HG03045 (cell line): Measurements from ENCODE around the gene HPGD.
"Not testable (repeated sequence)": the region's sequence is repeated elsewhere in the genome, so short reads cannot be mapped to it uniquely, and the experiment has no call there.

ENCODE experiments used
- ATAC-seq: cut with Tn5 transposase; IDR thresholded peaks from one replicate; pipeline ENCODE4 v1.9.1; 2021; ENCODE audit warnings: mild to moderate bottlenecking, moderate library complexity; ENCODE audit not compliant: unreplicated experiment

HPGD gene

DNA sequence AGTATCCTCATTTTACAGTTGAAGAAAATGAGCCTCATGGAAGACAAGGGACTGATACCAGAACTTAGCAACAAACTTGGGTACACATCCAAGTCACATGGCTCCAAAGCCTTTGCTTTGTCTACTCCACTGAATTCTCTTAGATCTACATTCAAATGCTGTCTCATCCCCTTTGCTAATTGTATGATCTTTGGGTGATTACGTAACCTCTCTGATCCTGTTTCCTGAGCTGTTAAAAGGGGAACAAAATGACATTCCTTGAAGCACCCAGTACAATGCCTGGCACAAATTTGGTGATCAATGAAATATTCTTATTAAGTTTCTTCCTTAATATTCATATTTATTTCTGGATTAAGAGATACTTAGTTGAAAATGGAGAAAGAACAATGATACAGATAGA is 5.9 kb upstream of the HPGD start:
- ATAC-seq = no peak

DNA sequence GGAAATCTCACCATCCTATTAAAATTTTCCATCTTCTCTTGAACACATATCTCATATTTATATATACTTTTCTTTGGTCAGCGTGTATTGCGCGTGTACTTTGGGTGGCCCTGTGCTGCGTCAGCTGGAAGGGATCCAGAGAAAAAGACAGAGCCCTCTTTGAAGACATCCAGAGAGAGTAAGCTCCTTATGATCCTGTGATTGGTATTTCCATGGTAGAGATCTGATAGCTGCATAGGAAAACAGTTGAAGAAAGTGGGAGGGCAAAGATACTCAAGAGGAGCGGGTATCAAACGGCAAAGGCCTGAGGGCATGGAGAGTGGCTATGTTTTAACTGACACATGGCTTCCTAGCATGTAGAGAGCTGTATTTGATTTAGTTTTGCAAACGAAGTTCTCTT is 4.4 kb upstream of the HPGD start:
- no peak for ATAC-seq

DNA sequence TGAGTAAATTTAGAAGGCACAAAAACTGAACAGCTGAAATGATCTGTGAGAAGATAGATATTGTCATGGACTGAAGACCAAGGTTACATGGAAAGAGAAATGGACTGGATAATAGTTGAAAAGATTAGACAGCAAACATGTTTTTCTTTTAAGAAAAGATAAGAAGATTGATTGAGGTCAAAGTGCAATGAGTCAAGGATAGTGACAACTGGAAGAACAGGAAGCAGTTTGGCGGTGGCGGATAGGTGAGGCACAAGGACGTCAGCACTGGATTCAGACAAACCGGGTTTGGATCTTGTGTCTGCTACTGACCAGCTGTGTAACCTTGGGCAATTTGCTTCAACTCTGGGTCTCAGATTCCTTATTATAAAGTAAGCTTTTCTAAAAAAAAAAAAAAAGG is 2.0 kb upstream of the HPGD start:
- no peak for ATAC-seq

DNA sequence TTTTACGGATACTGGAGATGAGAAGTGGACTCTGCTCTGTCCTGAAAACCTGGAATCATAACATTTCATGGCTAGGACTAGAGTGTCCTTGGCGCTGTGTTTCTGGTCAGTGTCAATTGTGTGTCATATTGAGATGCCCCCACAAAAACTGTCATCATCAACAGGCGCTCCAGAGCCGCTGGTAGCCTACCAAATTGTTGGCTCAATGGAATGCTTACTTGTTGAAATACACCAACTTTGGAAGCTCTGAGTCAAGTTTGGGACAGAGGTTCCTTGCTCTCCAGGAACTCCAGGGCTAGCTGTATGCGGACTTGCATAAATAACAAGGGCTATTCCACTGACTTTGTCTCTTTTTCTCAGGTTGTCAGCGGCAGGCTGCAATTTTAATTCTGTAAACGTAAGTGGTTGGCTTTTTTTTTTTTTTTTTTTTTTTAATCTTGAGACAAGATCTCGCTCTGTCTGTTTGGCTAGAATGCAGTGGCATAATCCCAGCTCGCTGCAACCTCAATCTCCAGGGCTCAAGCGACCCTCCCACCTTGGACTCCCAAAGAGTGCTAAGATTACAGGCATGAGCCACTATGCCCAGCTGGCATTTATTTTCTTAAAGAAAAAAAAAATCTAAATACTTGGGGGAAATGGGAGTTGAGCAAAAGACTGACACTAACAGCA is 871 bp upstream of the HPGD start:
- ATAC-seq = no peak

DNA sequence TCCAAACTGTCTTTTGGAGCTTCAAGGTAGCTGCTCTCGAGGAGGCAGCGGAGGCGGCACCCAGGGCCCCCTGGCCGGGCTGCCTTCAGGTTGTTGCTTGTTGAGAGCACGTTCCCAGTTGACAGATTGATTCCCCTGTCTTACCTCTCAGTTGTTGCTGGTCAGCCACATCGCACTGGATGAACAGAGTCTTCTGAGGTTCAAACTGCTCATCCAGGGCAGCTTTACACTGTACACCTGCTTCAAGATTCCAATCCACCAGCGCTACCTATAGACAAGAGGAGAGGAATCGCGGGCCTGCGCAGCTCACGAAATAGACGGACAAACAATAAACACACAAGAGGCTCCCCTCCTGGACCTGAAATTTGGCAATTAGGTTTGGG is 497 bp downstream of the HPGD start:
- ATAC-seq = peak; percentile 30

DNA sequence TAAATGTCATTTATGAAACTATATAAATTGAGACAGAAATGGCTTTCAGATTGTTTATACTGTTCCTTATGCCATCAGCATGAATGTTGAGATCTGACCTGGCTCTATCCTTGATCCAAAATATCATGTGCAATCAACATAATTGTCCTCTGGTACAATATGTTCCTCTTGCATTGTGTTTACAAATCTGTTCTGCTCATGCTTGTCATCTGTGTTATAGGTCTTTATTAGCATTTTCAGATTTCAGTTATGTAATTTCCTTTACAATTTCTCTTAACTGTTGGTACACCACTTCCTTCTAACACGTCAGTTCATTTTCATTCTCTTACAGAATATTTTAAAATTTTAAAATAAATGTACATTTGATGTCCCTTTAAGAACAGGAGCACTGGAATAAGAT is 1.6 kb downstream of the HPGD start:
- no peak for ATAC-seq

DNA sequence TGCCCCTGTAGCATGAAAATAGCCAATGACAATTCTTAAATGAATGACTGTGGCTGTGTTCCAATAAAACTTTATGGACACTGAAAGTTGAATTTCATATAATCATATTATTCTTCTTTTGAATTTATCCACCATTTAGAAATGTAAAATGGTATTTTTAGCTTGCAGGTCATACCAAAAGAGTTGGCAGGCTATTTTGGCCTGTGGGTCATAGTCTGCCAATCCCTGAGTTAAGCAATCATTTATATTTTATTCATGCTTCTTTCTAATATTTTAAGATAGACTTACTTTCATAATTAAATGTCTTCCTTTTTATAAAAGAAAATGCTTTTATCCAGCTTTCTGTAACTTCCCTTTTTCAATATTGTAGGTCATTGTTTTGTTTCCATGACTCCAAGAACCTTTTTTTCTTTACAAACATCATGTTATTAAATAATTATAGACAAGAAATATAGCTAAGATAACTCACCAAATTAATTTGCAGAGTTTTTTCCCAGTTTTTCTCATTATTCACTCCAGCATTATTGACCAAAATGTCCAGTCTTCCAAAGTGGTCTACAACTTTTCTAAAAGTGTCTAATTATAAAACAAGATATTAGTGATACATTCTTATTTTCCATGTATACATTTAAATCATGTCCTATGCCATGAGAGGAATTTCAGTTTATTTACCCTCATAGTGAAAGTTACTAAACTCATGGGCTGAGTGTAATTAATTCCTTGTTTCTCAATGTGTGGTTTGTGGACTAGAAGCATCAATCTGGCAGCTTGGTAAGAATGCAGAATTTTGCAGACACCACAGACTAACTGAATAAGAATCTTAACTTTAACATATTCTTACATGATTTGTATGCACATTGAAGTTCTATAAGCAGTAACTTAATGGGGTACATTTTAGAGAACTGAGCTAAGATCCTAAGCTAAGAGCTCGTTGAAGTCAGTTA is 4.5 kb downstream of the HPGD start:
- no peak for ATAC-seq

DNA sequence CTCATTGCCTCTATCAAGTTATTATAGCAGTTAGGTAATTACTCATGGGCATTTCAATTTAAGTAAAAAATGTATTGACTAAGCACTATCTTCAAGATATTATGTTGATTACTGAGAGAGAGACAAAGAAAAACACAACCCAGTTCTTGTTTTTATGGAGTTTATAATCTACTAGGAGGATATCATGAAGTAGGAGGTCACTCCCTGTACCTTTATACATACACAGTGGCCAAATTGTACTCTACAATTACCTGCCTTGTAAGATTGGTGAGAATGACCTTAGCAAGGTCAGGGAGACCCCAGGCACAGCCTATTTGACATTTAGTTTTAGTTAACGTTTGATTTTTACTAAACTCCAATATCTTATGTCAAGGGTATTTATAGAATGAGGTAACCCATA is 5.5 kb downstream of the HPGD start:
- ATAC-seq = no peak

DNA sequence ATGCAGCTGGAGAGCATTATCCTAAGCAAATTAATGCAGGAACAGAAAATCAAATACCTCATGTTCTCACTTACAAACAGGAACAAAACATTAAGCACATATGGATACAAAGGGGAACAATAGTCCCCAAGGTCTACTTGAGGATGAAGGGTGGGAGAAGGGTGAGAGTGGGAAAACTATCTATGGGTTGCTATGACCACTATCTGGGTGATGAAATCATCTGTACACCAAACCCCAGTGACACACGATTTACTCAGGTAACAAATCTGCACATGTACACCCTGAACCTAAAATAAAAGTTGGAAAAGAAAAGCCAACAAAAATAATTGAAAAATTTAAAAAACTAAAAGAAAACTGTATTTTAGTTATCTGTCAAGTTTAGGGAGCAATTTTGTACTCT is 5.9 kb downstream of the HPGD start:
- ATAC-seq = no peak

DNA sequence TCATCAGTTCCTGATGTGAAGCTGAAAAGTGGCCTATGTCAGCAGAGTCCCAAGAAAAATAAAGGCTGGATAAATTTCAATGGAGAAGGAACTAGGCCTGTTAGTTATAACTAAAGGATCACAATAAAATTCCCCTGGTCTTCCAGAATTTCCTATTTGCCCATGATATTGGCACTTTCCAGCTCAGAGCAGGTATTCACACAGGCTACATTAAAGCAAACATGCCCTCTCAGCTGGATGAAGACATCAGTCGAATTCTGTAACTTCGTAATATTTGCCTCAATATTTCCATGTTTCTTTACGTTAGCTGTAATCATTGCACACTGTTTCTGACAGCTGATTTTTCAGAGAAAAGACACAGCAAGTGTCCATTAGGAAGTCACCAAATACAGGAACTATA is 9.5 kb downstream of the HPGD start:
- no peak for ATAC-seq

DNA sequence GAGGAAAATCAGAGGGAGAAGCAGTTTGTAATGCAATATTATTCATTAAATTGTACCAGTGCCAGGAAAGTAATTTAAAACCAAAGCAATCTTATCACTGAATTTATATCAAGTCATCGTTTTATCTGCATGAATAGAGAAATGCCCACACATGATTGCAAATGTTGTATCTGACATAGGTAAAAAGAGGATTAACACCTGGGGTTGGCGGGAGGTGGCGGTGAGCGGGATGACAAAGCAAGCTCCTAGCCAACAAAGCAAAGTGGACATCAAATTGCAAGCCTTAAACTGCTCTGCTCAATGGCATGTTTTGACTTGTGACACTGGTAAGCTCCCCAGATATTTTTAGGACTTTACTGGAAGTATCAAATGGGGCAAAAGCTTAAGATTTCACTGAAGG is 16.4 kb downstream of the HPGD start:
- no peak for ATAC-seq

DNA sequence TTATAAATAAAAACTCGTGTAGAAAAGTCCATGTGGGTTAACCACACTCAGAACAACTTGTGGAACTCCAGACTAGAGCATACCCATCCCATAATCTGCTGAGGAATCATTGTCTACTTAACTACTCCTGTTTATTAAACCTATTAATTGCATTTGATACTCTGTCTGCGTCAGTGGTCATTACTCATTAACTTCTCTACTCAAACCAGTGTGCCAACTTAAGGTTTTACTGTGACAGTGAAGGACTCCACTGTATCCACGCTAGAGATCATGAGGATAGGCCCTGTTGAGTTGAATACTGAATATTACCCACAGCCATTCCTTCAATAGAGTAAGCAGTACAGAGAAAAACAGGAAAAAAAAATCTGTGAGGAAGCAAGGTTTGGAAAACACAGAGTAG is 17.3 kb downstream of the HPGD start:
- ATAC-seq = no peak

DNA sequence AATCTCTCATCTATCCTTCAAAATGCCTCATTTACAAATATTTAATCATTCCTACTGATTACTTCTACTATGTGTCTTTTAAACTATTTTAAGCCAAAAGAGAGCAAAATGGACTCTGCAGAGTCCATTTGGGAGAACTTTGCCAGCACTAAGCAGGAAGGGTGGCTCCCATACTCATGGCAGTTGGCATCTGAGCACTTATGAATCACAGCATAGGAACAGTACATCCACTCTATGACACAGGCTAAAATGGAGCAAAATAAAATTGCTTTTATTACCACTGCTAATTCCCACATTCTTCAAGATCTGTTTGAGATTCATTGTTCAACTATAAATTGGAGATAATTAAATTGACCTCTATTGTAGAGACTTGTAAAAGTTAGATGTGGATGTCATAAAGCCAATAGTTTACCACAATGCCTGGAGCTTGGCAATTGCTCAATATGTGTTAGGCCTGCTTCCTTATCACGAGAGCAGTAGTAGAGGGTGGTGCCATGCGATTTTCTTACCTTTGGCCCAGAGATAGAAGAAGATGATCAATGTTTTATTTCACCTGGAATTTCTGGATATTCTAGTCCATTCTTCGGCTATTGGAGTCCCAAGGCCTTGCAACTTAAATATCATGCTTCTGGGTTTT is 19.1 kb downstream of the HPGD start:
- no peak for ATAC-seq

DNA sequence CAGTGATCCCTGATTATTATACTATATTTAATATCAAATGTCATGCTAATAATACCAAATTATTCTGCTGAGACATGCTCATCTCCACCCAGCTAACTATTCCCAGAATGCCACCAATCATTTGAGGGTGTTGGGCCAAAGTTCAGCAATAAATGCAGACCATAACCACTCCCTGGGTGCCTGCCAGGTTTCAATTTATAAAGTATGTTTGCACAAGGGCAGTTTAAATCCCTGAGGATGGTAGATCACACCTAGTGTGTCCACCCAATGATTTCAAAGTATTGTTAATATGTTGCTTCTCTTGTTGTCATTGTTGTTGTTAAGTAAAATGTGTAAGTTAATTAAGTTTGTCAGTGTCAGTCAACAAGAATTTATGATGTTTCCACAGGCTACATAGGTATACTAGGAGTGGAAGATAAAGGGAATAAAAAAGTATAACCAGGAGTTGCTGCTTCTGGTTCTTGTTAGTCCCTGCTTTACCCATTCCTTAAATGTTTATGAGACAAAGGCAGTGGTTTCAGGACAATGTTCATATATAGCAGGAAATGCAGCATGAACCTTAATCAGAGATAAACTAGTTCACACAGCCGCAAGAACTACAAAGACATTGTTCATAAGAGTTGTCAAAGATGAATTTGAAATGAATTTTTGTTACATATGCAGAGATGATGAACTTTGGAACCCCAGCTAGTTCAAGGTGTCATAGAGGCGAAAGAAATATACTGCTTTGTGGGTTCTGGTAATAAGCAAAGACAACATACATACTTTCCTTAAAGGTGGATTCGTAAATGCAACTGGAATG is 25.5 kb downstream of the HPGD start:
- no peak for ATAC-seq

DNA sequence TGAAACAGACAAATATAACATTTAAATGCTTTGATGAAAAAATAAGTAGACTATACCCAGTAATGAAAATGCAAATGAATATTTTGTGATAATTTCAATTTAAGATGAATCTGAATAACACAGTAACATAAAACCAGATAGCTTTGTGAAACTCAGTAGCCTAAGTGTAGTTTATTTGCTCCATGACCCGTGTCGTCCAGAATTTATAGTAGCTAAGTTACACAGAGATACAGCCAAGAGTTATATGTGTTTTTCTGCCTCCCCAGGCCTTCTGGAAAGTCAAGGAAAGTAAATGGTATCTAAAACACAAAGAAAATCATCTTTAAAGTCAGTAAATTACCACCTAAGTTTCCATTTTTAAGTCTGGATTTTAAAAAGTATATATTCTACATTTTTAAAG is 26.7 kb downstream of the HPGD start:
- ATAC-seq = no peak

DNA sequence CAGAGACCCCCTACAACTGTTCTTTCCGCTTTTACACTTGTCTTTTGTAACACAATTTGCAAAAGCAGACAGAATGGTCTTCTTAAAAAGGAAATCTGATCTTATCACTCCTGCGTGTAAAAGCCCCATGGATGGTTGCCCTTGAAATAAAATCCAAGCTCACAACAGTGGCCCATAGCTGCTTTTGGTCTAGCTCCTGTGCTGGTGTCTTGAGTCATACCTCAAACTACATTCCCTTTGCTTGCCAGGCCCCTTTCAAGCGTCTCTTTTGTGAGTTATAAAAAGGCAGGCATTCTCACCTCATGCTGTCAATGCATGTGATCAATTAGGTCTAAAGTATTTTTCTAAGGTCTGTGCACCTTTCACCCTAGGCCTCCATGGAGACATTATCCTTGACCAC is 27.6 kb downstream of the HPGD start:
- ATAC-seq = no peak

DNA sequence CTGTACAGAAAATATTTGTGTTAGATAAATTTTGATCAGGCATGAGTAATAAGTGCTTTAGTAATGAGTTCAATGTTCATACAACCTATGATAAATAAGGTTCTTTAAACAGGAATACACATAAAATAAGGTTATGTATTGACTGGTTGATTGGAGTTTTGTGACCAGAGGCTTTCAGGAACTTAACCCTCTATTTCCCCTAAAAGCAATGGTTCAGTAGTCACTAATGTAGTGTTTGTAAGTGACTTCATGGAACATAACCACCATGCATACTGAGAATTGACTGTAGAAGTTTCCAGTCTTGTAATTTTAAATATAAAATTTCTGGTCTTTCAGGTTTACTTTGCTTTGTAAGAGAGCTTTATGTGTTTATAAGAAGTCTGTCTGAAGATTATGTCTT is 28.1 kb downstream of the HPGD start:
- ATAC-seq = no peak

DNA sequence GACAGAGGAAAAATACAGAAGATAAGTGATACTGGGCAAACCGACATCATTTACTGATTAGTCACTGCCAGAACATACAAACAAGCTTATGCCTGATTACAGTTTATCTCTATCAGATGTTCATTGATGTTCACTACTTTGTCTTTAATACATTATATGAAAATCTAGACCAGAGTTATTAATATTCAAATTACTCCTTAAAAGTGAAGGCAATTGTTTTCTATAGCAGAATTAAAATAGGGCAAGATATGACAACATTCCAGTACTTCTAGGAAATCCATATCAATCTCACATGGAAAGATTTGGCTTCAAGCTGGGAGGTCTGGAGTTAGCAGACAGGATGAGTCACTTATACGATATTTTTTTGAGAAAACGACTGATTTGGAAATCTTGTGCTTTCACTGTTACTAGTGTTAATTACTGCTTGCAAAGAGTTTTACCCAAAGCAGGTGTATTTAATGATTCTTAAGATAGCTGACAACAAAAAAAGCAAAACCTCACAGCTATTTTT is 31.8 kb downstream of the HPGD start:
- ATAC-seq = no peak

DNA sequence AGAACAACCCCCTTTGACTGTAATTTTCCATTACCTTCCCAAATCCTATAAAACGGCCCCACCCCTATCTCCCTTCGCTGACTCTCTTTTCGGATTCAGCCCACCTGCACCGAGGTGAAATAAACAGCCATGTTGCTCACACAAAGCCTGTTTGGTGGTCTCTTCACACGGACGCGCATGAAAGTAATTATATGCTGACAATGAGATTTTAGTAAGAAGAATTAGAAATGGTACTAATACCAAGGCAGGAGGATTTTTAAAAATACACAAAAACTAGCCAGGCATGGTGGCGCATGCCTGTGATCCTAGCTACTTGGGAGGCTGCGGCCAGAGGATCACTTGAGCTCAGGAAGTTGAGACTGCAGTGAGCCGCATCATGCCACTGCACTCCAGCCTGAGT is 33.9 kb downstream of the HPGD start:
- not testable (repeated sequence) for ATAC-seq

DNA sequence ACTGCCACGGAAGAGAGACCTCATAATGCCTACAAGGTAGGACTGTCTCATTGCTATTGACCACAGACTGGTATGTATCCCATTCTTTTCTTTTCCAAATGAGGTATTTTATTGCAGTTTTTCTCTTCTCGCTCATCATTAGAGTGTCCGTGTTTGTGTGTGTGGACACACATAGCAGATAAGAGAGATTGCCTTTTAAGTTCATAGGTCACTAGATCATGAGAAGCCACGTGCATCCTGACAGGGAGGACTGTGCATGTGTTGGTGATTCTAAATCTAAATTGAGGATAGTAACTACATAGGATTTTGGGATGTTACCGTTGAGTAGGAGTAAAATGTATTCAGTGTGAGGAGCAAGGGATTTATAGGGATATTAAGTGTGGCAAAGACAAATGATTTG is 37.3 kb downstream of the HPGD start:
- no peak for ATAC-seq

DNA sequence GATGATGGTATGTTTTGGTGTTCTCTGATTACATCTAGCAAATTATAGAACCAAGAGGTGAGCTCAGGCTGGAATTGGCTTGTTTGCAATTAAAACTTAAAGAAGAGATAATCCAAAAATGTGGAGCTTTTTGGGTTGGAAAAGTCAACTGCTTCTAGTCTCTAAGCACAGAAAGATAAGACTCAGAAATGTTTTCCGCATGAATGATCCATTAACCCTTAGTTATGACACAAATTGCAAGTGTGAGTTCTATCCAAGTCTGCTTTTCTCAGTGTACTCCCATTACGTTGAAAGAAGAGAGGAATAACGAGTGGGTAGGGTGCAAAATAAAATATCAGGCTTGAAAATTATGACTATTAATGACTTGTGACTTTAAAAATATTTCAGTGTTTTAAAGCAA is 38.5 kb downstream of the HPGD start:
- no peak for ATAC-seq
